ENCODE results near the gene LMNTD2. TPM values are rescaled to one million over a fixed set of nuclear protein-coding genes. Genes with fewer than 3 reads are reported as not detected.

LMNTD2 gene
- total and polyA plus RNA-seq, 3 experiments from 2014 or later, result 1.1 to 2.4 (median 1.2) TPM

Other genes with a start within 250 kb of the LMNTD2 start
- 10 to 100 TPM; 70.7 to 75.9 TPM for gene IFITM1, start 246.7 kb downstream of the LMNTD2 start, total RNA-seq
- gene IFITM1, start 246.7 kb downstream of the LMNTD2 start, polyA plus RNA-seq, result 2,153 TPM
- 10 to 100 TPM; 20.6 to 21.0 TPM for gene IFITM3, start 239.9 kb downstream of the LMNTD2 start, total RNA-seq
- gene IFITM3, start 239.9 kb downstream of the LMNTD2 start, polyA plus RNA-seq, result 12.0 TPM
- gene B4GALNT4, start 191.2 kb downstream of the LMNTD2 start, total RNA-seq, result under 1 TPM; 0.47 to 0.81 TPM
- 0.31 TPM for gene B4GALNT4, start 191.2 kb downstream of the LMNTD2 start, polyA plus RNA-seq
- gene PKP3, start 166.5 kb downstream of the LMNTD2 start, total RNA-seq, result not detected
- 1.1 TPM for gene PKP3, start 166.5 kb downstream of the LMNTD2 start, polyA plus RNA-seq
- 10 to 100 TPM; 54.2 to 59.4 TPM for gene SIGIRR, start 145.7 kb downstream of the LMNTD2 start, total RNA-seq
- gene SIGIRR, start 145.7 kb downstream of the LMNTD2 start, polyA plus RNA-seq, result 267 TPM
- 10 to 100 TPM; 25.3 to 26.4 TPM for gene ANO9, start 118.7 kb downstream of the LMNTD2 start, total RNA-seq
- gene ANO9, start 118.7 kb downstream of the LMNTD2 start, polyA plus RNA-seq, result 12.2 TPM
- gene PTDSS2, start 110.5 kb downstream of the LMNTD2 start, total RNA-seq, result 10 to 100 TPM; 26.2 to 28.4 TPM
- 11.5 TPM for gene PTDSS2, start 110.5 kb downstream of the LMNTD2 start, polyA plus RNA-seq
- gene RNH1, start 53.5 kb downstream of the LMNTD2 start, total RNA-seq, result 100 to 1,000 TPM; 118 to 125 TPM
- gene RNH1, start 53.5 kb downstream of the LMNTD2 start, polyA plus RNA-seq, result 183 TPM
- gene HRAS, start 25.2 kb downstream of the LMNTD2 start, total RNA-seq, result 10 to 100 TPM; 86.9 to 91.5 TPM
- gene HRAS, start 25.2 kb downstream of the LMNTD2 start, polyA plus RNA-seq, result 22.5 TPM
- 1 to 10 TPM; 1.8 to 2.1 TPM for gene LRRC56, start 23.2 kb downstream of the LMNTD2 start, total RNA-seq
- gene LRRC56, start 23.2 kb downstream of the LMNTD2 start, polyA plus RNA-seq, result 0.81 TPM
- 10 to 100 TPM; 20.4 to 20.7 TPM for gene RASSF7, start 232 bp upstream of the LMNTD2 start, total RNA-seq
- 39.7 TPM for gene RASSF7, start 232 bp upstream of the LMNTD2 start, polyA plus RNA-seq
- gene PHRF1, start 15.7 kb upstream of the LMNTD2 start, total RNA-seq, result 10 to 100 TPM; 47.3 to 49.8 TPM
- 17.7 TPM for gene PHRF1, start 15.7 kb upstream of the LMNTD2 start, polyA plus RNA-seq
- gene IRF7, start 55.2 kb upstream of the LMNTD2 start, total RNA-seq, result 10 to 100 TPM; 16.4 to 18.0 TPM
- 38.6 TPM for gene IRF7, start 55.2 kb upstream of the LMNTD2 start, polyA plus RNA-seq
- gene CDHR5, start 64.2 kb upstream of the LMNTD2 start, total RNA-seq, result not detected
- not detected for gene CDHR5, start 64.2 kb upstream of the LMNTD2 start, polyA plus RNA-seq
- gene SCT, start 66.4 kb upstream of the LMNTD2 start, total RNA-seq, result not detected
- not detected for gene SCT, start 66.4 kb upstream of the LMNTD2 start, polyA plus RNA-seq
- gene DRD4, start 76.5 kb upstream of the LMNTD2 start, total RNA-seq, result under 1 TPM; 0.22 to 0.31 TPM
- not detected for gene DRD4, start 76.5 kb upstream of the LMNTD2 start, polyA plus RNA-seq
- 10 to 100 TPM; 52.1 to 54.6 TPM for gene DEAF1, start 134.5 kb upstream of the LMNTD2 start, total RNA-seq
- 36.3 TPM for gene DEAF1, start 134.5 kb upstream of the LMNTD2 start, polyA plus RNA-seq
- 10 to 100 TPM; 10.3 to 13.4 TPM for gene TMEM80, start 135.1 kb upstream of the LMNTD2 start, total RNA-seq
- 27.8 TPM for gene TMEM80, start 135.1 kb upstream of the LMNTD2 start, polyA plus RNA-seq
- gene EPS8L2, start 145.5 kb upstream of the LMNTD2 start, total RNA-seq, result 1 to 10 TPM; 7.0 to 7.8 TPM
- 22.9 TPM for gene EPS8L2, start 145.5 kb upstream of the LMNTD2 start, polyA plus RNA-seq
- 100 to 1,000 TPM; 245 to 246 TPM for gene TALDO1, start 186.7 kb upstream of the LMNTD2 start, total RNA-seq
- gene TALDO1, start 186.7 kb upstream of the LMNTD2 start, polyA plus RNA-seq, result 184 TPM
- gene GATD1, start 216.7 kb upstream of the LMNTD2 start, total RNA-seq, result 10 to 100 TPM; 53.0 to 56.3 TPM
- 12.9 TPM for gene GATD1, start 216.7 kb upstream of the LMNTD2 start, polyA plus RNA-seq
- 1 to 10 TPM; 2.1 to 2.6 TPM for gene CEND1, start 229.4 kb upstream of the LMNTD2 start, total RNA-seq
- gene CEND1, start 229.4 kb upstream of the LMNTD2 start, polyA plus RNA-seq, result 0.13 TPM
- gene SLC25A22, start 237.5 kb upstream of the LMNTD2 start, total RNA-seq, result 10 to 100 TPM; 73.6 to 77.0 TPM
- gene SLC25A22, start 237.5 kb upstream of the LMNTD2 start, polyA plus RNA-seq, result 14.1 TPM
- 10 to 100 TPM; 30.5 to 34.5 TPM for gene PIDD1, start 244.5 kb upstream of the LMNTD2 start, total RNA-seq
- 4.6 TPM for gene PIDD1, start 244.5 kb upstream of the LMNTD2 start, polyA plus RNA-seq
- gene RPLP2, start 249.2 kb upstream of the LMNTD2 start, total RNA-seq, result 1,000 to 10,000 TPM; 2,769 to 2,922 TPM
- 3,158 TPM for gene RPLP2, start 249.2 kb upstream of the LMNTD2 start, polyA plus RNA-seq